Smooth muscle cell (in vitro differentiated cells): Measurements from ENCODE around the gene FLNA. TPM values are rescaled to one million over a fixed set of nuclear protein-coding genes. Genes with fewer than 3 reads are reported as not detected.

ENCODE experiments used
- DNase-seq: peaks from one replicate; lab custom pipeline; 2025; ENCODE audit not compliant: unreplicated experiment; lab: John Stamatoyannopoulos, UW
- H2AFZ ChIP-seq: fragments of 200-600 bp; sonication (generic); 2 replicates; pipeline ENCODE4 v1.6.0; 2016; ENCODE audit warnings: antibody characterized with exemption, low read depth, mild to moderate bottlenecking
- H3F3A ChIP-seq: fragments of 200-600 bp; sonication (generic); 2 replicates; pipeline ENCODE4 v1.6.0; 2017; ENCODE audit warnings: antibody characterized with exemption, low read depth
- H3K27ac ChIP-seq: fragments of 200-600 bp; sonication (generic); 2 replicates; pipeline ENCODE4 v1.5.1; 2016; ENCODE audit warnings: low read depth, mild to moderate bottlenecking
- H3K27me3 ChIP-seq: fragments of 200-600 bp; sonication (generic); 2 replicates; pipeline ENCODE4 v1.6.1; 2016; ENCODE audit warnings: low read depth, mild to moderate bottlenecking
- H3K36me3 ChIP-seq: fragments of 200-600 bp; sonication (generic); 2 replicates; pipeline ENCODE4 v1.5.1; 2016; ENCODE audit warnings: low read depth
- H3K4me1 ChIP-seq: fragments of 200-600 bp; sonication (generic); 2 replicates; pipeline ENCODE4 v1.5.1; 2016; ENCODE audit warnings: low read depth
- H3K4me2 ChIP-seq: fragments of 200-600 bp; sonication (generic); 2 replicates; pipeline ENCODE4 v1.6.0; 2016; ENCODE audit warnings: mild to moderate bottlenecking
- H3K4me3 ChIP-seq: fragments of 200-600 bp; sonication (generic); 2 replicates; pipeline ENCODE4 v1.5.1; 2016; ENCODE audit warnings: mild to moderate bottlenecking
- H3K79me2 ChIP-seq: fragments of 200-600 bp; sonication (generic); 2 replicates; pipeline ENCODE4 v1.6.0; 2016; ENCODE audit warnings: low read depth, mild to moderate bottlenecking
- H3K9ac ChIP-seq: fragments of 200-600 bp; sonication (generic); 2 replicates; pipeline ENCODE4 v1.6.0; 2016; ENCODE audit warnings: low read depth
- H3K9me3 ChIP-seq: fragments of 200-600 bp; sonication (generic); replicated peaks from 2 replicates; pipeline ENCODE4 v1.5.1; 2016; ENCODE audit warnings: low read depth
- H4K20me1 ChIP-seq: fragments of 200-600 bp; sonication (generic); 2 replicates; pipeline ENCODE4 v1.6.0; 2016; ENCODE audit warnings: low read depth
- WGBS: methylation state at CpG from one replicate; pipeline ENCODE4 v1.1.7; 2016; ENCODE audit warnings: low lambda C conversion rate; 5-methylcytosine and 5-hydroxymethylcytosine counted together
- polyA plus RNA-seq: library from polyadenylated mRNA; unstranded; fragments of >200 nt; fragmentation: Nextera tagmentation; extraction: Ambion mirVana; gene quantifications from 2 replicates; pipeline ENCODE4 v1.2.1, GENCODE V29; 2016
- total RNA-seq: library from RNA; depleted of rRNA; stranded (reverse); fragments of >200 nt; gene quantifications from 2 replicates; pipeline ENCODE4 v1.2.3, GENCODE V29; 2014
- TF ChIP-seq, protein P1 (sequence below): fragments of 200-600 bp; sonication (generic); IDR thresholded peaks from 2 replicates; pipeline ENCODE4 v1.5.1; 2017; ENCODE audit warnings: borderline replicate concordance, mild to moderate bottlenecking, antibody characterized with exemption; ENCODE audit not compliant: insufficient read depth, poor library complexity, severe bottlenecking

FLNA gene
- total and polyA plus RNA-seq, 2 experiments from 2014 or later: 860 to 1,632 TPM

GRCh38 chrX:154382483-154383069 lies 8.1 kb upstream of the FLNA start:
- no peak overlapping the region for H3K4me3 ChIP-seq
- no peaks in the 10 kb centered on the region for H3K9me3 ChIP-seq
- 81% methylated on average over 11 of the region's 11 CpGs for WGBS
- no peaks in the 10 kb centered on the region for H3K27me3 ChIP-seq
- no peaks in the 10 kb centered on the region for H3K36me3 ChIP-seq
- H3K79me2 ChIP-seq: peaks cover 16% of the 10 kb centered on the region
- no peak overlapping the region for H3K4me2 ChIP-seq
- no peak overlapping the region for H3K27ac ChIP-seq
- no peak overlapping the region for H3K9ac ChIP-seq
- H2AFZ ChIP-seq: no peak overlapping the region
- H3K4me1 ChIP-seq: peaks cover 12% of the 10 kb centered on the region
- TF ChIP-seq, protein P1, sequence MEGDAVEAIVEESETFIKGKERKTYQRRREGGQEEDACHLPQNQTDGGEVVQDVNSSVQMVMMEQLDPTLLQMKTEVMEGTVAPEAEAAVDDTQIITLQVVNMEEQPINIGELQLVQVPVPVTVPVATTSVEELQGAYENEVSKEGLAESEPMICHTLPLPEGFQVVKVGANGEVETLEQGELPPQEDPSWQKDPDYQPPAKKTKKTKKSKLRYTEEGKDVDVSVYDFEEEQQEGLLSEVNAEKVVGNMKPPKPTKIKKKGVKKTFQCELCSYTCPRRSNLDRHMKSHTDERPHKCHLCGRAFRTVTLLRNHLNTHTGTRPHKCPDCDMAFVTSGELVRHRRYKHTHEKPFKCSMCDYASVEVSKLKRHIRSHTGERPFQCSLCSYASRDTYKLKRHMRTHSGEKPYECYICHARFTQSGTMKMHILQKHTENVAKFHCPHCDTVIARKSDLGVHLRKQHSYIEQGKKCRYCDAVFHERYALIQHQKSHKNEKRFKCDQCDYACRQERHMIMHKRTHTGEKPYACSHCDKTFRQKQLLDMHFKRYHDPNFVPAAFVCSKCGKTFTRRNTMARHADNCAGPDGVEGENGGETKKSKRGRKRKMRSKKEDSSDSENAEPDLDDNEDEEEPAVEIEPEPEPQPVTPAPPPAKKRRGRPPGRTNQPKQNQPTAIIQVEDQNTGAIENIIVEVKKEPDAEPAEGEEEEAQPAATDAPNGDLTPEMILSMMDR: no peak
- H4K20me1 ChIP-seq: peaks cover 5% of the 10 kb centered on the region
- DNase-seq: no peak
- H3F3A ChIP-seq: no peaks in the 10 kb centered on the region

- Histone ChIP-seq H3K4me1 (peaks cover 12% of the 10 kb centered on the region), H3K36me3 (no peaks in the 10 kb centered on the region), H2AFZ (no peak overlapping the region), H3K79me2 (peaks cover 16% of the 10 kb centered on the region), H3K27me3 (no peaks in the 10 kb centered on the region), H3K4me3 (no peak overlapping the region), H3K27ac (no peak overlapping the region), H3K9ac (no peak overlapping the region), H3F3A (no peaks in the 10 kb centered on the region), H3K9me3 (no peaks in the 10 kb centered on the region), H4K20me1 (peaks cover 5% of the 10 kb centered on the region), H3K4me2 (no peak overlapping the region)
- TF ChIP-seq, protein P1: no peak
- DNase-seq: no peak
- 85% methylated on average over 6 of the region's 6 CpGs for WGBS
Measured at GRCh38 chrX:154381271-154381670, 6.8 kb upstream of the FLNA start.

GRCh38 chrX:154380787-154381186 lies 6.4 kb upstream of the FLNA start:
- Histone ChIP-seq H3K9ac (no peak overlapping the region), H3K27ac (peak overlapping the region; percentile 97), H3F3A (no peaks in the 10 kb centered on the region), H3K27me3 (no peaks in the 10 kb centered on the region), H2AFZ (no peak overlapping the region), H3K4me3 (no peak overlapping the region), H3K4me1 (peaks cover 12% of the 10 kb centered on the region), H3K36me3 (no peaks in the 10 kb centered on the region), H4K20me1 (peaks cover 5% of the 10 kb centered on the region), H3K79me2 (peaks cover 16% of the 10 kb centered on the region), H3K9me3 (no peaks in the 10 kb centered on the region), H3K4me2 (peak overlapping the region; percentile 85)
- TF ChIP-seq, protein P1: no peak
- DNase-seq: no peak
- 88% methylated on average over 14 of the region's 14 CpGs for WGBS

DNA sequence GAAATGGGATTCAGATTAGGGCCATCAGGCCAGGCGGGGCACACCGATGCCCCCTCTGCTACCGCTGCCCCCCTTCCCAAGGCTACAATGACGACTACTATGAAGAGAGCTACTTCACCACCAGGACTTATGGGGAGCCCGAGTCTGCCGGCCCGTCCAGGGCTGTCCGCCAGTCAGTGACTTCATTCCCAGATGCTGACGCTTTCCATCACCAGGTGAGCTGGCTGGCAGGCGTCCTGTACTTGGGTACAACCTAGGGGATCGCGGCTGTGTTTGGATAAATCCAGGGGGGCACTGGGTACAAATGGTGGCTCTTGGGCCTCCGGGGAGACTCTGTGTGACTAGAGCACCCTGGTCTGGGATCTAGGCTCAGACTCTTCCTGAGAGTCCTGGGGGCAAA lies 5.7 kb upstream of the FLNA start:
- peak overlapping the region; percentile 97 for H3K27ac ChIP-seq
- H4K20me1 ChIP-seq: peaks cover 5% of the 10 kb centered on the region
- no peaks in the 10 kb centered on the region for H3F3A ChIP-seq
- H3K9ac ChIP-seq: peak overlapping the region; percentile 99
- H3K79me2 ChIP-seq: peaks cover 16% of the 10 kb centered on the region
- H2AFZ ChIP-seq: no peak overlapping the region
- no peak for DNase-seq
- TF ChIP-seq, protein P1: no peak
- 55% methylated on average over 13 of the region's 13 CpGs for WGBS
- H3K4me2 ChIP-seq: peak overlapping the region; percentile 85
- no peaks in the 10 kb centered on the region for H3K36me3 ChIP-seq
- H3K27me3 ChIP-seq: no peaks in the 10 kb centered on the region
- peak overlapping the region; percentile 80 for H3K4me3 ChIP-seq
- H3K9me3 ChIP-seq: no peaks in the 10 kb centered on the region
- H3K4me1 ChIP-seq: peaks cover 12% of the 10 kb centered on the region
